ENCODE measurements around the gene MPST.

- no peak for TF ChIP-seq CTCF (IDR thresholded peaks at IDR 0.05)
- TF ChIP-seq POLR2A (IDR thresholded peaks at IDR 0.05): no peak
Measured at GRCh38 chr22:37025500-37026070, 6.0 kb downstream of the MPST start.
